Spleen (tissue), 13 donors: ENCODE results near the gene SYCE1L. TPM values are rescaled to one million over a fixed set of nuclear protein-coding genes. Genes with fewer than 3 reads are reported as not detected.
A peak's percentile ranks its signal among the peaks of the same experiment; 100 is the strongest.
"Not testable (repeated sequence)": the region's sequence is repeated elsewhere in the genome, so short reads cannot be mapped to it uniquely, and the experiment has no call there.

Source experiments
- DNase-seq: peaks from one replicate; pipeline ENCODE4 v3.0.0-alpha.2; 2020
- H3K27ac ChIP-seq, 8 donors: fragments of 200-600 bp; sonication (generic) in 7 of 8; 1 replicate in 4 of 8; 2 replicates in 4 of 8; pipeline versions ENCODE4 v1.5.0 to v1.8.0; 2016 to 2021; ENCODE audit warnings: inconsistent platforms in 4 of 8, mild to moderate bottlenecking in 4 of 8, moderate library complexity in 1 of 8
- H3K27me3 ChIP-seq, 7 donors: fragments of 200-600 bp; sonication (generic) in 6 of 7; replicated peaks in 1 of 7; 1 replicate in 4 of 7; 2 replicates in 3 of 7; pipeline versions ENCODE4 v1.5.0 to v1.8.0; 2016 to 2021; ENCODE audit warnings: inconsistent platforms in 3 of 7, mild to moderate bottlenecking in 1 of 7
- H3K36me3 ChIP-seq, 6 donors: fragments of 200-600 bp; sonication (generic) in 5 of 6; 1 replicate in 4 of 6; 2 replicates in 2 of 6; pipeline versions ENCODE4 v1.5.0 to v1.8.0; 2016 to 2021; ENCODE audit warnings: inconsistent platforms in 2 of 6
- H3K4me1 ChIP-seq, 6 donors: fragments of 200-600 bp; sonication (generic) in 5 of 6; 1 replicate in 3 of 6; 2 replicates in 3 of 6; pipeline versions ENCODE4 v1.5.0 to v1.8.0; 2016 to 2021; ENCODE audit warnings: inconsistent platforms in 3 of 6
- H3K4me3 ChIP-seq, 8 donors: fragments of 200-600 bp; sonication (generic) in 7 of 8; 1 replicate in 4 of 8; 2 replicates in 4 of 8; pipeline versions ENCODE4 v1.5.0 to v1.8.0; 2016 to 2021; ENCODE audit warnings: inconsistent platforms in 4 of 8, mild to moderate bottlenecking in 4 of 8, moderate library complexity in 2 of 8
- H3K9me3 ChIP-seq, 8 donors: fragments of 200-600 bp; sonication (generic) in 7 of 8; 1 replicate in 4 of 8; 2 replicates in 4 of 8; pipeline versions ENCODE4 v1.5.0 to v1.8.0; 2016 to 2021; ENCODE audit warnings: inconsistent platforms in 4 of 8
- POLR2A ChIP-seq, 3 donors: fragments of 450-650 bp; IDR thresholded peaks; one replicate each; pipeline ENCODE4 v1.5.1; 2017; ENCODE audit warnings: antibody characterized with exemption in 3 of 3, mild to moderate bottlenecking in 1 of 3
- POLR2AphosphoS5 ChIP-seq, 3 donors: sonication (generic); formaldehyde crosslinking; IDR thresholded peaks; one replicate each; pipeline ENCODE4 v1.5.1; 2017; ENCODE audit warnings: antibody characterized with exemption in 3 of 3
- WGBS, 5 donors: extraction: QIAGEN DNeasy Blood & Tissue Kit in 3 of 5; methylation state at CpG; one replicate each; pipeline versions ENCODE4 v1.1.5 to v1.1.7; 2013 to 2018; 5-methylcytosine and 5-hydroxymethylcytosine counted together
- intact Hi-C: fragments of 100-400 bp; cut with DNase I; formaldehyde crosslinking; loops from one replicate; pipeline ENCODE4 v1.15.0; 2023; ENCODE audit warnings: low total_unique reads
- long read RNA-seq, 2 donors: transcript quantifications; one replicate each; lab custom pipeline, GENCODE V29; 2026
- polyA plus RNA-seq, 3 donors: library from polyadenylated mRNA; stranded (reverse); fragments of 200-250 nt; gene quantifications; one replicate each; pipeline ENCODE4 v1.2.1, GENCODE V29; 2013
- total RNA-seq, 7 donors: library from RNA; depleted of rRNA in 3 of 7; stranded (reverse); fragments of >200 nt in 3 of 7; fragmentation: NEBNext Ultra II Directional in 4 of 7; extraction: Animal tissue kit (Norgen Biotek cat#: 25700) in 4 of 7; gene quantifications; one replicate each; pipeline versions ENCODE4 v1.1.0 to v1.2.1, GENCODE V29; 2016 to 2021
- TF ChIP-seq, protein P1 (sequence below), 11 experiments: fragments of 200-600 bp in 7 of 11; fragments of 450-650 bp in 4 of 11; sonication (generic) in 4 of 11; IDR thresholded peaks in 8 of 11; conservative IDR thresholded peaks in 3 of 11; 1 replicate in 7 of 11; 2 replicates in 4 of 11; pipeline versions ENCODE4 v1.4.0 to v1.8.0; 2016 to 2021; ENCODE audit warnings: antibody characterized with exemption in 11 of 11, inconsistent platforms in 4 of 11, mild to moderate bottlenecking in 1 of 11
- donor health status: healthy with polysubstance abuse.
- donor health status: DM: no; HTN: no; CAD: no; lungs with moderate emphysema.
- donor health status: DM: no; HTN: no; CAD: no.
- donor health status: Bipolar disorder and iron deficiency.
- donor health status: healthy.
- donor health status: DM: no; HTN: no; CAD: no.
- donor health status: DM: yes; HTN: yes; CAD: no.

The SYCE1L gene, protein sequence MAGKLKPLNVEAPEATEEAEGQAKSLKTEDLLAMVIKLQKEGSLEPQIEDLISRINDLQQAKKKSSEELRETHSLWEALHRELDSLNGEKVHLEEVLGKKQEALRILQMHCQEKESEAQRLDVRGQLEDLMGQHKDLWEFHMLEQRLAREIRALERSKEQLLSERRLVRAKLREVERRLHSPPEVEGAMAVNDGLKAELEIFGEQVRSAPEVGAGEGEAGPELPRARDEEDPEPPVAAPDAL
- total RNA-seq (1 to 10 TPM in 5 of 7 donors, not detected in 2; 1.4 to 7.2 (median 3.2) TPM), polyA plus RNA-seq (1 to 10 TPM; 5.3 to 9.6 (median 7.0) TPM)
- long read RNA-seq, donor 1: 0 reads
- long read RNA-seq, donor 2, partial matches to known transcripts: 0 of 1 reads
- long read RNA-seq, donor 2, other reads (novel, unspliced or antisense): 0 of 1 reads

DNA sequence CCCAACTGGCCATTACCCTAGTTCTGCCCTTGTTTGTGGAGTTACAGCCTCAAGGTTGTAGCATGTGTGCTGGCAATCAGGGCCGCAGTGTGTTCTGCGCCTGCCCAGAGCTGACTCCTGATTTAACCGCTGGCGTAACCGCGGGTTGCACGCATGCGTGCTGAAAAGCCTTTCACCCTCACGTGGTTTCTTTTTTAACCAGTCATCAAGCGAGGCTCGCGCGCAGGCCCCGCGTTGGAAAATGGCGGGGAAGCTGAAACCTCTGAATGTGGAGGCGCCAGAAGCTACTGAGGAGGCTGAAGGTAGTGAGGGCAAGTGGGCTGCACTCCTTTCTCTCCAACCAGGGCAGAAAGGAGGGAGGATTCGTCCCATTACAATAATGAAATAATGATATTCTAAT lies at the start of gene SYCE1L:
Gene SYCE1L (plus strand): TSS at position 198 of the 400 bp plus-strand sequence. CDS start 44 bp downstream, at position 242.
- peaks cover 0 to 18% (median 3%) of the 10 kb centered on the region in 6 donors for H3K4me1 ChIP-seq
- 93 to 97% (median 95%) methylated on average over 18 of the region's 18 CpGs for WGBS, 5 donors
- no peak for DNase-seq
- no peak for TF ChIP-seq POLR2A (IDR thresholded peaks at IDR 0.05)
- TF ChIP-seq POLR2AphosphoS5 (IDR thresholded peaks at IDR 0.05): peak in 2 of 3 donors; percentile 12 to 25
- TF ChIP-seq, protein P1, sequence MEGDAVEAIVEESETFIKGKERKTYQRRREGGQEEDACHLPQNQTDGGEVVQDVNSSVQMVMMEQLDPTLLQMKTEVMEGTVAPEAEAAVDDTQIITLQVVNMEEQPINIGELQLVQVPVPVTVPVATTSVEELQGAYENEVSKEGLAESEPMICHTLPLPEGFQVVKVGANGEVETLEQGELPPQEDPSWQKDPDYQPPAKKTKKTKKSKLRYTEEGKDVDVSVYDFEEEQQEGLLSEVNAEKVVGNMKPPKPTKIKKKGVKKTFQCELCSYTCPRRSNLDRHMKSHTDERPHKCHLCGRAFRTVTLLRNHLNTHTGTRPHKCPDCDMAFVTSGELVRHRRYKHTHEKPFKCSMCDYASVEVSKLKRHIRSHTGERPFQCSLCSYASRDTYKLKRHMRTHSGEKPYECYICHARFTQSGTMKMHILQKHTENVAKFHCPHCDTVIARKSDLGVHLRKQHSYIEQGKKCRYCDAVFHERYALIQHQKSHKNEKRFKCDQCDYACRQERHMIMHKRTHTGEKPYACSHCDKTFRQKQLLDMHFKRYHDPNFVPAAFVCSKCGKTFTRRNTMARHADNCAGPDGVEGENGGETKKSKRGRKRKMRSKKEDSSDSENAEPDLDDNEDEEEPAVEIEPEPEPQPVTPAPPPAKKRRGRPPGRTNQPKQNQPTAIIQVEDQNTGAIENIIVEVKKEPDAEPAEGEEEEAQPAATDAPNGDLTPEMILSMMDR (IDR thresholded peaks at IDR 0.05 in 8 of 11, conservative IDR thresholded peaks at IDR 0.05 in 3 of 11): no peak
- intact Hi-C loops: no loop called here
- no peak within 1 kb of the TSS for H3K27ac ChIP-seq
- no peaks in the 10 kb centered on the region for H3K27me3 ChIP-seq
- H3K4me3 ChIP-seq: no peak within 1 kb of the TSS
- peaks cover 0 to 74% (median 60%) of the 10 kb centered on the region in 6 donors for H3K36me3 ChIP-seq
- no peaks in the 10 kb centered on the region for H3K9me3 ChIP-seq

DNA sequence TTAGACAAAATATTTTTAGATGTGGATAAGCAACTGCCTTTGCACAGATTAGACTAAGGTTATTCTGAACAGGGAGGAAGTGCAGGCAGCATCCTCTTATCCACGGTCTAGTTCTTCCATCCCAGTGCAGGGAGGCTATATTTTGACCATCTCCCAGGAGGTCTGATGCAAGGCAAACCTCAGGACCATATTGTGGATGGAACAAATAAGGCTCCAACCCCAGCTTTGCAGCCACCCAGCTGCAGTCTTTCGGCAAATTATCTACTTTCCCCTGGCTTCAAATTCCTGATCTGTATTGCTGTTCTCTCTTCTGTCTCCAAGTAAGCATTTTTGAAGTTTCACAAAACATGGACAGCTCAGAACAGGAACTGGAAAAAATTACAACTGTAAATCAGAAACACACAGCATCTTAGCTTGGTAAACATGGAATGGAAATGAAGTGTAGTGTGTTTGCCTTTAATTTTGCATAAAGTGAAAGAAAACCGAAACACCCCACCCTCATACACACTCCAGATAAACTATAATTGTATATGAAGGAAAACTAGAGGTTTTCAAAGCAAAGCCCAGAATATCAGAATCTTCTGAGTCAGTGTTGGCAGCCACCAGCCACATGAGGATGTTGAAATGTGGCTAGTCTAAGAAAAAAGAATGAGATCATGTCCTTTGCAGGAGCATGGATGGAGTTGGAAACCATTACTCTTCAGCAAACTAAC lies 41.7 kb upstream of the SYCE1L start:
- H3K9me3 ChIP-seq: peaks cover 0 to 3% (median 0%) of the 10 kb centered on the region in 8 donors
- H3K27ac ChIP-seq: no peak overlapping the region
- DNase-seq: no peak
- WGBS, 5 donors: 42 to 54% (median 50%) methylated on average over 3 of the region's 3 CpGs
- no peaks in the 10 kb centered on the region for H3K4me1 ChIP-seq
- H3K4me3 ChIP-seq: no peak overlapping the region
- no peaks in the 10 kb centered on the region for H3K36me3 ChIP-seq
- TF ChIP-seq POLR2A (IDR thresholded peaks at IDR 0.05): no peak
- no peak for TF ChIP-seq POLR2AphosphoS5 (IDR thresholded peaks at IDR 0.05)
- TF ChIP-seq, protein P1 (IDR thresholded peaks at IDR 0.05 in 8 of 11, conservative IDR thresholded peaks at IDR 0.05 in 3 of 11): no peak
- intact Hi-C loops: no loop called here
- H3K27me3 ChIP-seq: peaks cover 0 to 40% (median 0%) of the 10 kb centered on the region in 7 donors

DNA sequence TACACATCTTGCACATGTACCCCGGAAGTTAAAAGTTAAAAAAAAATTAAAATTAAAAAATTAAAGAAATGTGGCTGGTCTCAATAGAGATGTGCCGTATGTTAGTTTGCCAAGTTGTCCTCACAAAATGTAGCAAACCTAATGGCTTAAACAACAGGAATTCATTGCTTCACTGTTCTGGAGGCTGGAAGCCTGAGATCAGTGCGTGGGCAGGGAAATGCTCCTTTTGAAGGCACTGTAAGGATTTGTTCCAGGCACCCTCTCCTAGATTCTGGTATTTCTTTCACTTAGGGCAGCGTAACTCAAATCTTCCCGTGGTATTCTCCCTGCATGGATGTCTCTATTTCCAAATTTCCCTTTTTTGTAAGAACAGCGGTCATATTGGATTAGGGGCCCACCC lies 40.9 kb upstream of the SYCE1L start:
- WGBS, 5 donors: 83 to 94% (median 89%) methylated on average over 6 of the region's 6 CpGs
- Histone ChIP-seq H3K27me3 (peaks cover 0 to 39% (median 0%) of the 10 kb centered on the region in 7 donors), H3K4me3 (no peak overlapping the region), H3K4me1 (no peaks in the 10 kb centered on the region), H3K36me3 (no peaks in the 10 kb centered on the region), H3K9me3 (peaks cover 0 to 3% (median 0%) of the 10 kb centered on the region in 8 donors), H3K27ac (no peak overlapping the region)
- DNase-seq: no peak
- TF ChIP-seq, protein P1 (IDR thresholded peaks at IDR 0.05 in 8 of 11, conservative IDR thresholded peaks at IDR 0.05 in 3 of 11): no peak
- intact Hi-C loops: no loop called here

DNA sequence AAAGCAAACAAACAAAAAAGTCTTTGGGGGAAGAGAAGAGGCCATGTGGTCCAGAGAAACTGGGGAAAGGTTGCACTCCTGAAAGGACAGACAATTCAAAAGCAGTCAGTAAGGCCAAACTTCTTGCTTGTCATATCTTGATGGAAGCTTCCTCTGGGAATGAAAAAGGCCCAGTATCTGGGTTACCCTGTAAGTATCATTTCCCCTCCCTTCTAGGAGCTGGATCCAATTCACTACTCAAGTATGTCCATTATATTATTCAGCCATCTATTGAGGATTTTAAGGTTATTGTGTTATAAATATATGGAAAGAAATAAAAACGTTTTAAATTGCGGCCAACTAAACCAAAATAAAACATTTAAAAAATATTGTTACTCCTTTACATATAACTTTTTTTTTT lies 34.2 kb upstream of the SYCE1L start:
- no peak for TF ChIP-seq POLR2A (IDR thresholded peaks at IDR 0.05)
- no peak for TF ChIP-seq POLR2AphosphoS5 (IDR thresholded peaks at IDR 0.05)
- TF ChIP-seq, protein P1 (IDR thresholded peaks at IDR 0.05 in 8 of 11, conservative IDR thresholded peaks at IDR 0.05 in 3 of 11): no peak

DNA sequence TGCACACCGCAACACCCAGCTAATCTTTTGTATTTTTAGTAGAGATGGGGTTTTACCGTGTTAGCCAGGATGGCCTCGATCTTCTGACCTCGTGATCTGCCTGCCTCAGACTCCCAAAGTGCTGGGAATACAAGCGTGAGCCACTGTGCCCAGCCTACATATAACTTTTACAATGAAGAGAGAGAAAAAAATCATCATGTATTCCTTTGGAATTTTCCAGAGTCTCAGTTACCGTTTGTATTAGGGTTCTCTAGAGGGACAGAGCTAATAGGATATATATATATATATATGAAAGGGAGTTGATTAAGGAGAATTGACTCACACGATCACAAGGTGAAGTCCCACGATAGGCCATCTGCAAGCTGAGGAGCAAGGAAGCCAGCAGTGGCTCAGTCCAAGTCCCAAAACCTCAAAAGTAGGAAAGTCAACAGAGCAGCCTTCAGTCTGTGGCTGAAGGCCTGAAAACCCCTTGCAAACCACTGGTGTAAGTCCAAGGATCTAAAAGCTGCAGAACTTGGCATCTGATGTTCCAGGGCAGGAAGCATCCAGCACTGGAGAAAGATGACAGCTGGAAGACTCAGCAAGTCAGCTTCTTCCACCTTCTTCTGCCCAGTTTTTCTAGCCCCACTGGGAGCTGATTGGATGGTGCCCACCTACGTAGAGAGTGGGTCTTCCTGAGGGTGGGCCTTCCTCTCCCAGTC lies 33.5 kb upstream of the SYCE1L start:
- H3K4me3 ChIP-seq, H3K36me3 ChIP-seq, H3K4me1 ChIP-seq, H3K27ac ChIP-seq, H3K9me3 ChIP-seq, DNase-seq, intact Hi-C loops: not testable (repeated sequence)
- peaks cover 0 to 23% (median 4%) of the 10 kb centered on the region in 7 donors for H3K27me3 ChIP-seq
- 79 to 87% (median 85%) methylated on average over 9 of the region's 9 CpGs for WGBS, 5 donors

More for the DNA sequence above, 34.2 kb upstream of the SYCE1L start:
- no peak overlapping the region for H3K27ac ChIP-seq
- H3K36me3 ChIP-seq: no peaks in the 10 kb centered on the region
- no peak overlapping the region for H3K4me3 ChIP-seq
- peaks cover 0 to 22% (median 0%) of the 10 kb centered on the region in 7 donors for H3K27me3 ChIP-seq
- 82 to 89% (median 84%) methylated on average over 2 of the region's 2 CpGs for WGBS, 5 donors
- H3K9me3 ChIP-seq: no peaks in the 10 kb centered on the region
- DNase-seq: no peak
- H3K4me1 ChIP-seq: no peaks in the 10 kb centered on the region
- intact Hi-C loops: no loop called here
